GM23338 (cell line): ENCODE data around the gene PARVB. TPM values are rescaled to one million over a fixed set of nuclear protein-coding genes. Genes with fewer than 3 reads are reported as not detected.

Source experiments
- ATAC-seq: fragments of 200-7000 bp; cut with Tn5 transposase; 3 replicates; pipeline ENCODE4 v1.9.1; 2020
- DNase-seq: peaks from one replicate; pipeline ENCODE4 v3.0.0-alpha.2; 2015; ENCODE audit warnings: low spot score
- H2AFZ ChIP-seq: fragments of 200-600 bp; sonication (generic); 2 replicates; pipeline ENCODE4 v1.8.0; 2016; ENCODE audit warnings: antibody characterized with exemption, mild to moderate bottlenecking, moderate library complexity
- H3F3A ChIP-seq: fragments of 200-600 bp; sonication (generic); replicated peaks from 2 replicates; pipeline ENCODE4 v1.8.0; 2017; ENCODE audit warnings: antibody characterized with exemption, mixed run types, low read depth
- H3K27ac ChIP-seq: fragments of 200-600 bp; sonication (generic); 2 replicates; pipeline ENCODE4 v1.6.1; 2016; ENCODE audit warnings: low read depth
- H3K27me3 ChIP-seq: fragments of 200-600 bp; sonication (generic); 2 replicates; pipeline ENCODE4 v1.8.0; 2016; ENCODE audit warnings: mild to moderate bottlenecking, mixed run types, moderate library complexity; ENCODE audit not compliant: insufficient read depth
- H3K36me3 ChIP-seq: fragments of 200-600 bp; sonication (generic); 2 replicates; pipeline ENCODE4 v1.8.0; 2016; ENCODE audit warnings: mild to moderate bottlenecking; ENCODE audit not compliant: insufficient read depth
- H3K4me1 ChIP-seq: fragments of 200-600 bp; sonication (generic); 2 replicates; pipeline ENCODE4 v1.8.0; 2016; ENCODE audit warnings: mild to moderate bottlenecking, moderate library complexity; ENCODE audit not compliant: insufficient read depth
- H3K4me2 ChIP-seq: fragments of 200-600 bp; sonication (generic); 2 replicates; pipeline ENCODE4 v1.7.1; 2017; ENCODE audit warnings: mixed run types
- H3K4me3 ChIP-seq: fragments of 200-600 bp; sonication (generic); 2 replicates; pipeline ENCODE4 v1.6.1; 2016; ENCODE audit warnings: mixed run types
- H3K79me2 ChIP-seq: fragments of 200-600 bp; sonication (generic); replicated peaks from 2 replicates; pipeline ENCODE4 v1.8.0; 2017; ENCODE audit warnings: mild to moderate bottlenecking; ENCODE audit not compliant: insufficient read depth
- H3K9me2 ChIP-seq: fragments of 200-600 bp; sonication (generic); 2 replicates; pipeline ENCODE4 v1.8.0; 2017; ENCODE audit not compliant: insufficient read depth
- H4K20me1 ChIP-seq: fragments of 200-600 bp; sonication (generic); replicated peaks from 2 replicates; pipeline ENCODE4 v1.8.0; 2017; ENCODE audit warnings: mild to moderate bottlenecking; ENCODE audit not compliant: insufficient read depth
- H3K27ac Mint-ChIP-seq: 2 replicates; pipeline ENCODE4 v1.8.0; 2020; ENCODE audit warnings: inconsistent platforms, mild to moderate bottlenecking, moderate library complexity, mixed read lengths
- H3K27me3 Mint-ChIP-seq: 3 replicates; pipeline ENCODE4 v1.8.0; 2022; ENCODE audit warnings: low read depth, mild to moderate bottlenecking, moderate library complexity, mixed read lengths, inconsistent platforms; ENCODE audit not compliant: insufficient read depth, poor library complexity
- H3K36me3 Mint-ChIP-seq: 3 replicates; pipeline ENCODE4 v1.8.0; 2021; ENCODE audit warnings: low read depth, mild to moderate bottlenecking, inconsistent platforms, moderate library complexity, mixed read lengths
- H3K4me1 Mint-ChIP-seq: 3 replicates; pipeline ENCODE4 v1.8.0; 2020; ENCODE audit warnings: mild to moderate bottlenecking, inconsistent platforms, mixed read lengths
- H3K4me3 Mint-ChIP-seq: 3 replicates; pipeline ENCODE4 v1.8.0; 2021; ENCODE audit warnings: moderate library complexity, mild to moderate bottlenecking, inconsistent platforms, mixed read lengths
- H3K9me3 Mint-ChIP-seq: 3 replicates; pipeline ENCODE4 v1.8.0; 2020; ENCODE audit warnings: moderate library complexity, mild to moderate bottlenecking, inconsistent platforms, mixed read lengths
- CREB1 ChIP-seq: fragments of 250-450 bp; sonication (Bioruptor Pico); IDR thresholded peaks from 2 replicates; pipeline ENCODE4 v1.5.0; 2020; ENCODE audit warnings: low read depth, mild to moderate bottlenecking, moderate library complexity
- ETS1 ChIP-seq: IDR thresholded peaks from 2 replicates; pipeline ENCODE4 v1.6.1; 2016; ENCODE audit warnings: antibody characterized with exemption
- STAT1 ChIP-seq: IDR thresholded peaks from one replicate; pipeline ENCODE4 v1.6.1; 2016; ENCODE audit warnings: antibody characterized with exemption; ENCODE audit not compliant: unreplicated experiment
- ZNF462 ChIP-seq: fragments of 250-450 bp; sonication (Bioruptor Pico); IDR thresholded peaks from 2 replicates; pipeline ENCODE4 v1.5.0; 2020; ENCODE audit warnings: mild to moderate bottlenecking, moderate library complexity
- polyA plus RNA-seq: library from polyadenylated mRNA; unstranded; fragments of >200 nt; fragmentation: Nextera tagmentation; extraction: Ambion mirVana; gene quantifications from 2 replicates; pipeline ENCODE4 v1.2.1, GENCODE V29; 2016
- total RNA-seq: library from RNA; depleted of rRNA; stranded (reverse); fragments of >200 nt; shearing (Covaris generic); gene quantifications from 2 replicates; pipeline ENCODE4 v1.2.3, GENCODE V29; 2014

Gene PARVB
- total and polyA plus RNA-seq, 2 experiments from 2014 or later: 4.3 to 7.7 TPM

- TF ChIP-seq ZNF462 (CRISPR knock-in tag) (no peak), CREB1 (no peak)
These were observed 159.1 kb downstream of the PARVB start (continued) for GRCh38 chr22:44183287-44183588.

- H3K9me3 Mint-ChIP-seq: no peaks in the 10 kb centered on the region
- Histone ChIP-seq H3K4me3 (no peak overlapping the region), H3K4me2 (no peak overlapping the region), H3K9me2 (no peaks in the 10 kb centered on the region), H2AFZ (no peak overlapping the region), H3K27ac (no peak overlapping the region), H3K36me3 (no peaks in the 10 kb centered on the region), H3K27me3 (no peaks in the 10 kb centered on the region), H3K4me1 (0 out of 2 replicates have a peak, but pooled peaks cover 4% of the 10 kb centered on the region), H3K79me2 (no peaks in the 10 kb centered on the region), H4K20me1 (no peaks in the 10 kb centered on the region), H3F3A (no peaks in the 10 kb centered on the region)
- TF ChIP-seq ETS1: no peak
- TF ChIP-seq STAT1: no peak
- no peak for DNase-seq
- H3K4me1 Mint-ChIP-seq: peaks cover 20% of the 10 kb centered on the region
- H3K27me3 Mint-ChIP-seq: peaks cover 7% of the 10 kb centered on the region
- H3K27ac Mint-ChIP-seq: no peak overlapping the region; the same call in 1 of the 2 replicates
- no peak for ATAC-seq
- no peaks in the 10 kb centered on the region; the same call in 2 of the 3 replicates for H3K36me3 Mint-ChIP-seq
- no peak overlapping the region for H3K4me3 Mint-ChIP-seq
These were observed 159.9 kb downstream of the PARVB start for GRCh38 chr22:44184006-44184405.
